Measurements from ENCODE around the gene TMEM175.
"Not testable (repeated sequence)": the region's sequence is repeated elsewhere in the genome, so short reads cannot be mapped to it uniquely, and the experiment has no call there.

TMEM175 gene

DNA sequence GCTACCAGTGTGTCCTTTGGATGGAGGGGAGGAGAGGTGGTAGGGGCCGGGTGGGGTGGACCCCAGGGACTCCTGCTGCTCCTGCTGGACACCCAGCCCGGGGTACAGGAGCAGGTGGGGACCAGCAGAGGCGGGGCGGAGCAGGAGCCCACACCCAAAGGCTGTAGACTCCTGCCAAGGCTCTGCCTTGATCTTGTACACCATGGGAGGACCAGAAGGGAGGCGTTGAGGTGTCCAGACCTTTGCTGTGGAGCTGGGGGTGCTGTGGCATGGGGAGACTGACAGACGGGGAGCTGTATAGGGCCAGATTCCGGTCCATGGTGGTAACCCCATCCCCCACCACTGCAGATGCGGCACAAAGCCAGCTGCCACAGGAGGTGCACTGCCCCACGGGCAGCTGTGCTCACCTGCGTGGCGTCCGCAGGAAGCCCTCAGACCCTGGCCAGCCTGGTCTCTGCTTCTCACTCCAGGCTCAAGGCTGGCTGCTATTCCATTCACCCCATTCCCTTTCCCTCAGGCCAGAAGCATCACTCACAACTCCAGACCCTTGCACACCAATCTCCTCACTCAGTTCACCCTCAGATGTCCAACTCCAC is 65.9 kb downstream of the TMEM175 start:
- ChIA-PET CTCF (no interaction called here), POLR2A (interaction anchor here (1.0 kb wide), 1 partner anchor 11 kb away, joined by 4 read pairs; no protein-coding TSS in a partner anchor)
- TF ChIP-seq FOXA1 (IDR thresholded peaks at IDR 0.05) (no peak), HDGF (IDR thresholded peaks at IDR 0.05; ENCODE audit: borderline replicate concordance) (no peak), ZNF384 (IDR thresholded peaks at IDR 0.05) (no peak), TARDBP (IDR thresholded peaks at IDR 0.05) (no peak), ELF4 (IDR thresholded peaks at IDR 0.05) (no peak), L3MBTL2 (conservative IDR thresholded peaks at IDR 0.05) (no peak), CTBP1 (IDR thresholded peaks at IDR 0.05; ENCODE audit: borderline replicate concordance) (no peak), LEF1 (IDR thresholded peaks at IDR 0.05; ENCODE audit: borderline replicate concordance) (no peak), NFRKB (IDR thresholded peaks at IDR 0.05) (no peak), SUZ12 (IDR thresholded peaks at IDR 0.05) (no peak), ARNT (IDR thresholded peaks at IDR 0.05) (no peak), SP1 (IDR thresholded peaks at IDR 0.05) (no peak), FOXM1 (IDR thresholded peaks at IDR 0.05; ENCODE audit: borderline replicate concordance) (no peak), BHLHE40 (IDR thresholded peaks at IDR 0.05; ENCODE audit: borderline replicate concordance) (no peak), FOXK2 (IDR thresholded peaks at IDR 0.05) (no peak)
- TF ChIP-seq, protein P1, sequence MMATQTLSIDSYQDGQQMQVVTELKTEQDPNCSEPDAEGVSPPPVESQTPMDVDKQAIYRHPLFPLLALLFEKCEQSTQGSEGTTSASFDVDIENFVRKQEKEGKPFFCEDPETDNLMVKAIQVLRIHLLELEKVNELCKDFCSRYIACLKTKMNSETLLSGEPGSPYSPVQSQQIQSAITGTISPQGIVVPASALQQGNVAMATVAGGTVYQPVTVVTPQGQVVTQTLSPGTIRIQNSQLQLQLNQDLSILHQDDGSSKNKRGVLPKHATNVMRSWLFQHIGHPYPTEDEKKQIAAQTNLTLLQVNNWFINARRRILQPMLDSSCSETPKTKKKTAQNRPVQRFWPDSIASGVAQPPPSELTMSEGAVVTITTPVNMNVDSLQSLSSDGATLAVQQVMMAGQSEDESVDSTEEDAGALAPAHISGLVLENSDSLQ (IDR thresholded peaks at IDR 0.05), result no peak
- DNase-seq (ENCODE audit: extremely low spot score), result no peak

DNA sequence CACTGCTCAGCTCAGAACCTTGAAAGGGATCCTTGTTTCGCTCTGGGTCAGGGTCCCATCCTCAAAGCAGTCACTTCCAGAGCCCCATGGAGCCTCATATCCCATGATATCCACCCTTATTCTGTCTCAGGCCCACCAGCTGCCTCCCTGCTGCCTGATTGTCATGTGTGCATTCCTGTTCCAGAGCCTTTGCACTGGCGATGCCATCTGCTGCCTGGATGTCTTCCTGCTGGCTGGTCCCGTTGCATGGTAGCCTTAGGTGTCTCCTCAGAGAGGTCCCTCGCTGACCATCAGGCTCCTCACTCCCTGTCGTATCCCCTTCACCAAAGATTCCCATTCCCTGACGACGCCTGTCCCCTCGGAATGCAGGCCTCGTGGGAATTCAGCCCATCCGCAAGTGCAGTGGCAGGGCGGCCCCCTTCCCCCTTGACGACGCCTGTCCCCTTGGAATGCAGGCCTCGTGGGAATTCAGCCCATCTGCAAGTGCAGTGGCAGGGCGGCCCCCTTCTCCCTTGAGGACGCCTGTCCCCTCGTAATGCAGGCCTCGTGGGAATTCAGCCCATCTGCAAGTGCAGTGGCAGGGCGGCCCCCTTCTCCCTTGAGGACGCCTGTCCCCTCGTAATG is 67.1 kb downstream of the TMEM175 start:
- CTCF ChIA-PET; DNase-seq (ENCODE audit: extremely low spot score): not testable (repeated sequence)
- POLR2A ChIA-PET, result interaction anchor here (1.0 kb wide), 1 partner anchor 12 kb away, joined by 4 read pairs; no protein-coding TSS in a partner anchor

DNA sequence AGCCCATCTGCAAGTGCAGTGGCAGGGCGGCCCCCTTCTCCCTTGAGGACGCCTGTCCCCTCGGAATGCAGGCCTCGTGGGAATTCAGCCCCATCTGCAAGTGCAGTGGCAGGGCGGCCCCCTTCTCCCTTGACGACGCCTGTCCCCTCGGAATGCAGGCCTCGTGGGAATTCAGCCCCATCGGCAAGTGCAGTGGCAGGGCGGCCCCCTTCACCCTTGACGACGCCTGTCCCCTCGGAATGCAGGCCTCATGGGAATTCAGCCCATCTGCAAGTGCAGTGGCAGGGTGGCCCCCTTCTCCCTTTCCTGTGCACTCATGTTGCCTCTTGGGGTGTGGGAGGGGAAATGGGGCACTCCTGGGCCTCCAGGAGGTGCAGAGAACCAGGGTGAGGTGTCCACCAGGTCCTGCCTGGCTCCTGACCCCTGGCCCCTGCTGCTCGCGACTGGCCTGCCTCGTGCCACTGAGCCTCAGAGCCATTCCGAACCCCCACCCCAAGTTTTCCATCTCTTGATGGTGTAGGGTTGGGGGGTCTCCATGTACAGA is 67.7 kb downstream of the TMEM175 start:
- no peak for TF ChIP-seq L3MBTL2 (conservative IDR thresholded peaks at IDR 0.05)
- TF ChIP-seq FOXA1 (IDR thresholded peaks at IDR 0.05), result no peak
- TF ChIP-seq TARDBP (IDR thresholded peaks at IDR 0.05), result no peak
- no peak for TF ChIP-seq SP1 (IDR thresholded peaks at IDR 0.05)
- no peak for TF ChIP-seq NFRKB (IDR thresholded peaks at IDR 0.05)
- TF ChIP-seq, protein P1 (IDR thresholded peaks at IDR 0.05), result no peak
- no peak for TF ChIP-seq LEF1 (IDR thresholded peaks at IDR 0.05; ENCODE audit: borderline replicate concordance)
- ChIA-PET POLR2A (no interaction called here), CTCF (no interaction called here)
- no peak for DNase-seq (ENCODE audit: extremely low spot score)

DNA sequence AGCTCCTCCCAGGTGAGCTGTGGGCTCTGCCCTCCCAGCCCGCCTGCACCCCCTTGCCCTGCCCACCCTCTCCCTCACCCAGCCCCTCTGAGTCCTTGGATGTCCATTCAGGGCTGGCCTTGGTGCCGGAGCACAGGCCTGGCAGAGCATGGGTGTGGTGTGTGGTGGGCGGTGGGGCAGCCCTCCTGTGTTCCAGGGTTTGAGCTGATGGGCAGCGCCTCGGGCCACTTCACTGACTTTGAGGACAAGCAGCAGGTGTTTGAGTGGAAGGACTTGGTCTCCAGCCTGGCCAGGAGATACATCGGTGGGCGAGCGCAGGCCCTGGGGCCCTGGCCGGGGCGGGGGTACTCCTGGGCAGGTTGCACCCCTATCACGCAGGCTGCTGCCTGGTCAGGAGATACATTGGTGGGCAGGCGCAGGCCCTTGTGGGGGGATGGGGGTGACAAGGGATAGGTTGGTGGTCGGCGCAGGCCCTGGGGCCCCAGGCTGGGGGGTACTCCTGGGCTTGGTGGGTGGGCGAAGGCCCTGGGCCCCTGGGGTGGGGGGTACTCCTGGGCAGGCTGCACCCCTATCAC is 68.5 kb downstream of the TMEM175 start:
- TF ChIP-seq NFRKB (IDR thresholded peaks at IDR 0.05) (no peak), HDGF (IDR thresholded peaks at IDR 0.05; ENCODE audit: borderline replicate concordance) (no peak), TARDBP (IDR thresholded peaks at IDR 0.05) (no peak), LEF1 (IDR thresholded peaks at IDR 0.05; ENCODE audit: borderline replicate concordance) (no peak), FOXK2 (IDR thresholded peaks at IDR 0.05) (no peak), ELF4 (IDR thresholded peaks at IDR 0.05) (no peak), ZNF384 (IDR thresholded peaks at IDR 0.05) (no peak), L3MBTL2 (conservative IDR thresholded peaks at IDR 0.05) (no peak), FOXA1 (IDR thresholded peaks at IDR 0.05) (no peak), CTBP1 (IDR thresholded peaks at IDR 0.05; ENCODE audit: borderline replicate concordance) (no peak), ARNT (IDR thresholded peaks at IDR 0.05) (no peak), FOXM1 (IDR thresholded peaks at IDR 0.05; ENCODE audit: borderline replicate concordance) (no peak), BHLHE40 (IDR thresholded peaks at IDR 0.05; ENCODE audit: borderline replicate concordance) (no peak), SP1 (IDR thresholded peaks at IDR 0.05) (no peak), SUZ12 (IDR thresholded peaks at IDR 0.05) (no peak)
- TF ChIP-seq, protein P1 (IDR thresholded peaks at IDR 0.05), result no peak
- ChIA-PET POLR2A (no interaction called here), CTCF (no interaction called here)
- DNase-seq (ENCODE audit: extremely low spot score), result no peak

DNA sequence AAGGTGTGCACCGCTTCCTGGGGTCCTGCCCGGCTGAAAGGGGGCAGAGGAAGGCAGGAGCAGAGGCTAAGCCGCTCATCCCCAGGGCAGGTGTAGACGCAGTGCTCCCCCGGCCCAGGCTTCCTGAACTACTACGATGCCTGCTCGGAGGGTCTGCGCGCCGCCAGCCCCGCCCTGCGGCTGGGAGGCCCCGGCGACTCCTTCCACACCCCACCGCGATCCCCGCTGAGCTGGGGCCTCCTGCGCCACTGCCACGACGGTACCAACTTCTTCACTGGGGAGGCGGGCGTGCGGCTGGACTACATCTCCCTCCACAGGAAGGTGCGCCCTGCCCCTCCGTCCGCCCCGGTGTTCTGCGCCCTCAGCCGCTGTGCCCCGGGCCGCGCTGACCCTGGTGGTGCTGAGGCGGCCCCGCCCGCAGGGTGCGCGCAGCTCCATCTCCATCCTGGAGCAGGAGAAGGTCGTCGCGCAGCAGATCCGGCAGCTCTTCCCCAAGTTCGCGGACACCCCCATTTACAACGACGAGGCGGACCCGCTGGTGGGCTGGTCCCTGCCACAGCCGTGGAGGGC is 69.4 kb downstream of the TMEM175 start:
- CTCF ChIA-PET, result no interaction called here
- no peak for DNase-seq (ENCODE audit: extremely low spot score)
- TF ChIP-seq L3MBTL2 (conservative IDR thresholded peaks at IDR 0.05), result no peak
- TF ChIP-seq ELF4 (IDR thresholded peaks at IDR 0.05), result no peak
- TF ChIP-seq HDGF (IDR thresholded peaks at IDR 0.05; ENCODE audit: borderline replicate concordance), result no peak
- TF ChIP-seq CTBP1 (IDR thresholded peaks at IDR 0.05; ENCODE audit: borderline replicate concordance), result no peak
- TF ChIP-seq SUZ12 (IDR thresholded peaks at IDR 0.05), result no peak
- no peak for TF ChIP-seq FOXK2 (IDR thresholded peaks at IDR 0.05)
- TF ChIP-seq FOXM1 (IDR thresholded peaks at IDR 0.05; ENCODE audit: borderline replicate concordance), result no peak
- TF ChIP-seq TARDBP (IDR thresholded peaks at IDR 0.05), result no peak
- no peak for TF ChIP-seq BHLHE40 (IDR thresholded peaks at IDR 0.05; ENCODE audit: borderline replicate concordance)
- POLR2A ChIA-PET, result no interaction called here

DNA sequence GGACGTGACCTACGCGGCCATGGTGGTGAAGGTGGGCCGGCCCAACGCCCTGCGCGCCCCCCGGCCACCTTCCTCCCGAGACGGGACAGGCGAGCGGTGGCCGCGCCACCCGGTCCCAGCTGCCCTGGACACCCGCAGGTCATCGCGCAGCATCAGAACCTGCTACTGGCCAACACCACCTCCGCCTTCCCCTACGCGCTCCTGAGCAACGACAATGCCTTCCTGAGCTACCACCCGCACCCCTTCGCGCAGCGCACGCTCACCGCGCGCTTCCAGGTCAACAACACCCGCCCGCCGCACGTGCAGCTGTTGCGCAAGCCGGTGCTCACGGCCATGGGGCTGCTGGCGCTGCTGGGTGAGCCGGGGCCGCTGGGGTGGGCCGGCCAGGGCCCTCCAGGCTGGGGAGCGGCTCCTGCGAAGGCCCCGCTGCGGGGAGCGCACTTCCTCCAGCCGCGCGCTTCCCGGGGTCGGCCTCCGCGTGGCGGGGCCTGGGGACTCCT is 69.9 kb downstream of the TMEM175 start:
- TF ChIP-seq L3MBTL2 (conservative IDR thresholded peaks at IDR 0.05) (no peak), SUZ12 (IDR thresholded peaks at IDR 0.05) (no peak), ARNT (IDR thresholded peaks at IDR 0.05) (no peak), FOXA1 (IDR thresholded peaks at IDR 0.05) (no peak), CTBP1 (IDR thresholded peaks at IDR 0.05; ENCODE audit: borderline replicate concordance) (no peak), ZNF384 (IDR thresholded peaks at IDR 0.05) (no peak), TARDBP (IDR thresholded peaks at IDR 0.05) (no peak), LEF1 (IDR thresholded peaks at IDR 0.05; ENCODE audit: borderline replicate concordance) (no peak), FOXK2 (IDR thresholded peaks at IDR 0.05) (no peak), ELF4 (IDR thresholded peaks at IDR 0.05) (no peak)
- TF ChIP-seq, protein P1 (IDR thresholded peaks at IDR 0.05), result no peak
- no peak for DNase-seq (ENCODE audit: extremely low spot score)
- CTCF ChIA-PET, result no interaction called here
- POLR2A ChIA-PET, result no interaction called here

Data from HEK293T (cell line).